CD4-positive, alpha-beta T cell treated with Interleukin-12 subunit alpha and Interleukin-12 subunit beta, for 1 hour (primary cell): ENCODE results near the gene CCNYL1.

Experiments used
- DNase-seq: peaks from one replicate; pipeline ENCODE4 v3.0.0-alpha.2; 2020

CCNYL1 gene

GRCh38 chr2:207767461-207768167 lies 56.2 kb downstream of the CCNYL1 start:
- DNase-seq, result no peak

DNA sequence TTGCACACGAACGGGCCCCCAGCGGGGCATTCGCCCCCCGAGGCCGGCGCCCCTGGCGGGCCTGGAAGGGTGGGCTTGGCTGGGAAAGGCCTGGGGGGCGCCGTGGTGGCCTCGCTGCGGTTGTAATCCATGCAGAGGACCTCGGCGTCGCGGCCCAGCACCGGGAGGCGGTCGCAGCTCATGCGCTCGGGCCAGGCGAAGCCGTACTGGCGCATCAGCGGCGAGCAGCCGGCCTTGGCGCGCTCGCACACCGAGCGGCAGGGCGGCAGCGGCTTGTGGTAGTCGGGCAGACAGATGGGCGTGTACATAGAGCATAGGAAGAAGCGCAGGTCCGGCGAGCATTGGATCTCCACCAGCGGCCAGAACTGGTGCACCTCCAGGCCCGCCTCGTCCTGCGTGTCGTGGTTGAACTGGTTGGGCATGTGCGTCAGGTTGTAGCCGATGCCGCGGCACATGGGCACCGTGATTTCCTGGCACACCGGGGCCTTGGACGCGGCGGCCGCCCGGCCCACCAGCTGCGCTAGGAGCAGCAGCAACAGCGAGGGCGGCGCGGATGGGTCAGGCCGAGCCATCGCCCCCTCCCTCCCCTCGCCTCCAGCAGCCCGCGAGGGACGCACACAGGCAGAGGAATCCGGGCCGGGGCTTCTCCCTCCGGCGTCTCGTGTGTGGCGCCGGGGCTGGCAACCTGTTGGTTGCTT lies 56.9 kb downstream of the CCNYL1 start:
- DNase-seq, result peak; percentile 27

- DNase-seq, result no peak
Observed at GRCh38 chr2:207768866-207769596, 57.6 kb downstream of the CCNYL1 start.

GRCh38 chr2:207770602-207771404 lies 59.4 kb downstream of the CCNYL1 start:
- DNase-seq, result no peak

DNA sequence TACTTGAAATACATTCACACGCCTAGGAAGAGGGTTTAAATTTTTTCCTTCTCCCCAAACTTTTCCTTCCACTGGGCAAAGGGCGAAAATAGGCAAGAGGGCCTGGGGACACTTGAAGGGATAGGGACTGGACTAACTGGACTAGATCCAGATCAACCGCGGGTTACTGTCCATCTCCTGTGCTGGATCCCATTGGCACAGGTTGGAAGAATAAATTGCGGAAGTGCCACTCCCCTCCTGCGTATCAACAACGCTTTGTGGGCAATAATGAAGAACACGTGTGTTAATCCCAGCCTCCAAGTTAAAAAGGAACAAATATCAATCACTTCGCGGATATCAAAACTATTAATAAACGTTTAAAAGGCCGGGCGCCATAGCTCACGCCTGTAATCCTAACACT lies 60.0 kb downstream of the CCNYL1 start:
- no peak for DNase-seq

- peak; percentile 30 for DNase-seq
Observed at GRCh38 chr2:207772081-207772843, 60.8 kb downstream of the CCNYL1 start.

DNA sequence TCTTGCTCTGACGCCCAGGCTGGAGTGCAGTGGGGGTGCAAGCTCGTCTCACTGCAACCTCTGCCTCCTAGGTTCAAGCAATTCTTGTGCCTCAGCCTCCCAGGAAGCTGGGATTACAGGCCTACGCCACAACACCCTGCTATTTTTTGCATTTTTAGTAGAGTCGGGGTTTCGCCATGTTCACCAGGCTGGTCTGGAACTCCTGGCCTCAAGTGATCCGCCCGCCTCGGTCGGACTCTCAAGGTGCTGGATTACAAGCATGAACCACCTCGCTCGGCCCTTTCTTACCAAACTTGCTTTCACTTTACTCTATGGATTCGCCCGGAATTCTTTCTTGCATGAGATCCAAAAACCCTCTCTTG lies 61.4 kb downstream of the CCNYL1 start:
- no peak for DNase-seq

DNA sequence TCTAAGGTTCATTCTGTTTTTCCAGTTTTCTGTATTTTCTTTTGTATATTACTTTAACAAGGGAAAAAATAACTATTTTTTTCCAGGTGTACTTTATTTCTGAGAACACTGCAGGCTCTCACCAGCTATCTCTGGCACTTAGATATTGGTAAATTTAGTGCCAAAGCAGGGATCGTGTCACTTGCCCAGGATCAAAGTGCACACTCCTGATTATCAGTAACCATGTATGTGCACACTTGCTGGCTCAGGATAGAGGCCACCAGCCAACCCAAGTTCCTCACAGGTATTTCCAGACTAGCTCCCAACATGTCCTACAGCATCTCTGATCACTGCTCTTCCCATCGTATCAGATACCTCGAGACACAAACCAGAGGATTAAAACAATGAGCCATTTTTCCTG lies 64.0 kb downstream of the CCNYL1 start:
- no peak for DNase-seq

DNA sequence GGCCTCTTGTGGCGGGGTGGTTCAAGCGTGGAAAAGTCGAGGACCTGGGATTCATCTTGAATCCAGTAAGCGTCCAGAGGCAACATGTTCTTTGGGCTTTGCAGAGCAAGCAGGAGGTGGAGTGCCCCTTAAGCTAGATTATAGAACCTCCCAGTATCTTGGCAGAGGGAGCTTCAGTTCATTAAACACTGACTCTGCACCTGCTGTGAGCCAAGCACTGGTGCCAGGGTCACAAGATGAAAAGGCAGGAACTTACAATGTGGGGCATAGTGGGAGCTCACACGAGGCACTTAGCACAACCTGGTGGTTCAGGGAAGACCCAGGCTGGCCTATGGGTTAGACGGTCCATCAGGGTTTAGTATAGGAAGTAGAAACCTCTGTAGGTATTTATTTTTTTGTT lies 65.7 kb downstream of the CCNYL1 start:
- no peak for DNase-seq

GRCh38 chr2:207778298-207778882 lies 67.0 kb downstream of the CCNYL1 start:
- no peak for DNase-seq

DNA sequence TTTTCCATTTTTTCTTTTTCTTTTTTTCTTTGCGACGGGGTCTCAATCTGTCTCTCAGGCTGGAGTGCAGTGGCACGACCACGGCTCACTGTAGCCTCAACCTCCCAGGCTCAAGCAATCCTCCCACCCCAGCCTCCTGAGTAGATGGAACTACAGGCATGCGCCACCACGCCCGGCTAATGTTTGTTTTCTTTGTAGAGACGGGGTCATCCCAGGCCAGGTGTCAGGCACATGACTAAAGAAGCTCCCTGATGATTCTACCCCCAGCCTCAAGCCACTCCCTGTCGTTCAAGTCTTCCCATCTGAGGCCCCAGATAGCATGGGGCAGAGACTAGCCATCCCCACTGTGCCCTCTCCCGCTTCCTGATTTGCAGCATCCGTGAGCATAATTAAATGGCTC lies 68.1 kb downstream of the CCNYL1 start:
- no peak for DNase-seq

DNA sequence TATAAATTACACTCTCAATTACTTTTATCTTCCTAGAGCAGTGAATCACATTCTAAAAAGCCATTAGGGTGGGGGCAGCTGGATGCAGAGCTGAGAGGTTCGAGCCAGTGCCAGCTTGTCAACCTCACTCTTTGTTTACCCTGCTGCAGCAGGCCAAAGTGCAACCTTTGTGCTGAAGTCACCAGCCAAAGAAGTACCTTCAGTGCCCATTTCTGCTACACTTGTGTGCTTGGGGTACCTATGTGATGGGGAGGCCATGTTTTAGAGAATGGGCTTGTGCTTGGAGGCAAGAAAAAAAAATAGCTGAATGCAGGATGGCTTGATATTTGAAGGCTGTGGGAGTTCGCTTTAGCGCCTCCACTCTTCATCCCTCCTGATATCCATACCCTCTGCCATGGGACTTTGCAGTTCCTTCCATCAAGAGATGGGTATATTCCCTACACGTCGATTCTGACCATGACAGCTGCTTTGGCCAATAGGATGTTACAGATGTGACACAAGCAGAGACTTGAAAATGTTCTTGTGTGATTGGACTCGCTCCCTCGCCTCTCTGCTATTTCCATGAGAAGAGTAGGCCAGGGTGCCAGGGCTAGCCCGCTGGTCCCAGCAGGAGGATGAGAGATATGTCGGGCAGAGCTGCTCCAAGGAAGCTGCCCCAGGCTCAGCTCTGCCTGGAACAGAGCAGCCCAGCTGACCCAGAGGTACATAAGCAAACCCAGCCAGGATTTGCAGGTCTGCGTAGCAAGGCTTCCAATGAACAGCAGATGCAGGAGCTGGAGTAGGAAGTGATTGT lies 71.0 kb downstream of the CCNYL1 start:
- no peak for DNase-seq

DNA sequence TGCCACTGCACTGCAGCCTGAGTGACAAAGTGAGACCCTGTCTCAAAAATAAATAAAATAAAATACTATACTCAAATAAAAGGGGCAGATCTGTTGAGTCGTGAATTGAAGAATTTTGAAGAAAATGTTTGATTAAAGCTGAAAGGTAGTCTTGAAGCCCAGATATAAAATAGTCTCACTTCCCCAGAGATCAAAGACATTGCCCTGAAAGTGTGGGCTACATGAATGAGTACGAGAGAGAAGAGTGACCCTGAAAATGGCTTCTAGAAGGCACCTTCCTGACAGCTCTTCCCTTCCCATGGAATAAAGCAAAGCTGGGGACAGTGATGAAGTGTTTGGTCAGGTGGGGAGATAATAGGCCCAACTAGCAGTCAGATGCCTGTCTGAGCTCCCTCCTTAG lies 72.1 kb downstream of the CCNYL1 start:
- DNase-seq, result no peak

DNA sequence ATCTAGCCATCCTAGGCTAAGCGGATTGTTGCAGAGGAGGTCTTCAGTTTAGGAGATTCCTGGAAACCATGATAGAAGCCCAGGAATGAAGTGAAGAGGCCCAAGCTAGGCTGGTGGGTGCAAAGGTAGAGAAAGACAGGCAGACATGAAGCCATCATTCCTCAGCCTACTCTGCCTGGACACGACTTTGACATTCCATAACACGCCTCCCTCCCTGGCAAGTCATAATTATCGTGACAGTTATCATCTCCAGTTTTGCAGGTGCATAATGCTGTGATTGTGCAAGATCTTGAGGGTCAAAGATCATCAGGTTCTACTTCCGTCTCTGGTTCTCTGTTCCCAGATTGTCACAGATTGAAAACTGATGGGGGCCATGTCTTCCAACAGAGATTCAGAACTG lies 73.5 kb downstream of the CCNYL1 start:
- DNase-seq, result no peak

DNA sequence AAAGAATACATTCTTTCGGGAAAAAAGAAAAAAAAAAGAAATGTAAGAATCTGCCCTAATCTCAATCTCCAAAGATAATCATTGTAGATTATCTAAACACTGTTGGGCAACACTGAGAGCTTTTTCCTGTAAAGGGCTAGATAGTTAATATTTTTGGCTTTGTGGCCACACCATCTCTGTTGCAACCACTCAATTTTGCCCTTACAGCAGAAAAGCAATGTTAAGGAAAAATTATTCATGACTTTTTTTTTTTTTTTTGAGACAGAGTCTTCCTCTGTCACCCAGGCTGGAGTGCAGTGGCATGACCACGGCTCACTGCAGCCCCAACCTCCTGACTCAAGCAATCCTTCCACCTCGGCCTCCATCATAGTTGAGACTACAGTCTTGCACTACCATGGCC lies 75.6 kb downstream of the CCNYL1 start:
- DNase-seq, result no peak

GRCh38 chr2:207787800-207788199 lies 76.4 kb downstream of the CCNYL1 start:
- DNase-seq, result no peak

DNA sequence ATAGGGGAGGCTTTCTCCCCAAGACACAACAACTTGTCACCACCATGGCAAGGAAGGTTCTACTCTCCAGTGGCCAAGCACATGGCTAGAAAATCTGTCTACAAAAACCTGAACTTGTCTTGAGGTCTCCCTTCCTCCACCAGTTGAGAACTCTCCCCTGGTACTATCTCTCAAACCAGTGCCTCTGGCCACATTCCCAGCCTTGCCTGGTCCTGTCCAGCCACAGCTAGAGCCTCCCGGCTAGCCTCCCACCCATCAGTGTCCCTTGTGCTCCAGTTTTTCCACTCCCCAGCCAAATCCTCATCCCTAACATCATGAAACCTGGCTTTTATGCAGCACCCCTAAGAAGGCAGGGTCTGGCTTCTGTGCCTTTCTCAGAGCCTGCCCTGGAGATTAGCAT lies 79.5 kb downstream of the CCNYL1 start:
- DNase-seq, result no peak

DNA sequence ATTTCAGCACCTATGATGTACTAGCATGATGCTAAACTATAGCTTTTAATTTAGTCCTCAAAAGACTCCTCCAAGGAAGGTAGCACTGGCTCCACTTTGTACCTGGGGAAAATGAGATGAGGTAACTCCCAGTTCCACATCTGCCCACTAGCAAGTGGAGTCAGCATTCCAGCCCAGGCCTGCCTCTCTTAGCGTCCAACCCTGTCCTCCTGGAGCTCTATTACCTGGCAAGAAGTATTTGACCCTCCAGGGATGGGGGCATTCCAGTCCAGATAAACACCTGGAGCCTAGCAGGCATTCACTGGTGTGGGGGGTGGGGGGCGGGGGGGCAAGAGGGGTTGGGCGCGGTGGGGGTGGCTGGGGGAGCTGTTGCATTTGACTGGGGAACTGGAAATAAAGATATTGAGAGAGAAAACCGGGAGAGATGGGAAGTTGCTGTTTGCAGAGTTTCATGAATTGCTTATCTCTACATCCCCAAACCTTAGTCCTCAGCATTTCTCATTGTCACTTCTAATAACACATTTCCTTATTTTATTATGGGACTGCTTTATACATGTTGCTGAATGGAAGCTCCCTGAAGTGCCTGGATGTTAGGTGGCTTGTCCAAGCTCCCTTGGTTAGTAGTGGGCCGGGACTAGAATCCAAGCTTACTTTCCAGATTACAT lies 80.3 kb downstream of the CCNYL1 start:
- no peak for DNase-seq

DNA sequence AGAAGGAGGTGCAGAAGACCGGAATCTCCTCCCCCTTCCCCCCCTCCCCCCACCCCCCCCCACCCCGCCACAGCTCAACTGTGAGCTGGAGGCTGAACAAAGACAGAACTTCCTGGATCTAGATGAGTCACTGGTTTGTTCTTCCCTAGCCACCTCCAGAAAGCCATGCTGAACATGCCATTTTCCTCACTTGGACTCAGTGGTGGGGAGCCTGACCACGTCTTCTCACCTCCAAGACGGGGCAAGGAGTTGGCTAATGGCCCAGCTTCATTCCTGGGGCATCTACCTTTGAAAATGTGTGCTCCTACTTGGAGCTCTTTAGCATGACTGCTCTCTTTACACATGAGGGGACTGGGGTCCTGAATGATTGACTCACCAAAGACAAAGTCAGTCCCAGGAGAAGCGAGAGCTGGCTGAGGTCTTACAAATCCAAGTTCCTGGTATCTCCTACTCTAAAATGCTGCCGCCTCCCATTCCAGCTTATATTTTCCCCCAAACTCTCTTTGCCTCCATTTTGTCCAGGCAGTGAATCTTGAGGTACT lies 80.9 kb downstream of the CCNYL1 start:
- DNase-seq, result no peak

DNA sequence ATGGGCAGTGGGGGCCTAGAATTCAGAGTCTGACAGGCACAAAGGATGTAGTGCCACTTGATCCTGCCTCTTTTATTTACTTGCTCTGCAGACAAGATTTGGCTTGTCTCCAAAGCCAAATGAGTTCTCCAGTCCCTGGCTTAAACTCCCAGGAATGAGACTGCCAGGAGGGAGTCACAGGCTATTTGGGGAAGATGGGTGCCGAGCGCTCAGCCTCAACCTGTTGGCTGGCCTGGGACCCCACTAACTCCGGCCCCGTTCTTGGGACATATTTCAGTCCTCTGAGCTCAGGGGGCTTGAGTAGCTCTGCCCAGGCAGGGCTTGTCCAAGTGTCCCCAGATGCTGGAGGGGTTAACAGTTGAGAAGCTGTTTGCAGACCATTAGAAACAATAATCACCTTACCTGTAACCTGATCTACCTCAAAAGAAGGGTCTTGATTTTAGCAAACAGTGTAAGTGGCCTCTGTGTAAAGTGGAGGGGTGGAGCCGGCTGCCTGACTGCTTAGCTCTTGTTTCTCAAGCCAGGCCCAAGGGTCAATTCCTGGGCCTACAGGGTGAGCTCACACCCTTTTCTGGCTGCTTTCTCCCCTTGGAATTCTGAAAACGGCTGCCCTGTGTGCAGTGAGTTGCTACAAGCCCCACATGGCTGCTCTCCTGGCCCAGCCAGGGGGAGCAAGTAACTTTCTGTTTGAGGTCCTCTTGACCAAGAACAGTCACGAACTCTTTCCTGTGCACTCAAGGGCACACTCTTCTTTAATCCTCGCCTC lies 85.3 kb downstream of the CCNYL1 start:
- DNase-seq, result no peak
